Loucy (cell line): ENCODE results near the gene RPL15.

Source experiments
- H2AFZ ChIP-seq: fragments of 200-600 bp; sonication (generic); 2 replicates; pipeline ENCODE4 v1.6.0; 2016; ENCODE audit warnings: antibody characterized with exemption, mild to moderate bottlenecking, low read length, moderate library complexity
- H3F3A ChIP-seq: fragments of 200-600 bp; 2 replicates; pipeline ENCODE4 v1.6.0; 2016; ENCODE audit warnings: antibody characterized with exemption, low read depth, mild to moderate bottlenecking
- H3K27me3 ChIP-seq: fragments of 200-600 bp; sonication (generic); 2 replicates; pipeline ENCODE4 v1.6.1; 2014; ENCODE audit warnings: low read length, mild to moderate bottlenecking; ENCODE audit not compliant: insufficient read depth, poor library complexity, severe bottlenecking
- H3K36me3 ChIP-seq: fragments of 200-600 bp; sonication (generic); 2 replicates; pipeline ENCODE4 v1.6.1; 2016; ENCODE audit warnings: low read length; ENCODE audit not compliant: insufficient read depth
- H3K4me1 ChIP-seq: fragments of 200-600 bp; sonication (generic); 2 replicates; pipeline ENCODE4 v1.5.1; 2014; ENCODE audit warnings: low read length, mild to moderate bottlenecking; ENCODE audit not compliant: insufficient read depth, poor library complexity, severe bottlenecking
- H3K4me2 ChIP-seq: fragments of 200-600 bp; sonication (generic); 2 replicates; pipeline ENCODE4 v1.6.0; 2014; ENCODE audit warnings: antibody characterized with exemption, low read length, low read depth, mild to moderate bottlenecking; ENCODE audit not compliant: poor library complexity, severe bottlenecking
- H3K4me3 ChIP-seq: fragments of 200-600 bp; sonication (generic); 2 replicates; pipeline ENCODE4 v1.5.1; 2014; ENCODE audit warnings: low read length, mild to moderate bottlenecking, mixed read lengths; ENCODE audit not compliant: poor library complexity, severe bottlenecking
- H3K79me2 ChIP-seq: fragments of 200-600 bp; sonication (generic); 2 replicates; pipeline ENCODE4 v1.6.1; 2014; ENCODE audit warnings: low read length; ENCODE audit not compliant: insufficient read depth
- H3K9ac ChIP-seq: fragments of 200-600 bp; sonication (generic); 2 replicates; pipeline ENCODE4 v1.6.0; 2014; ENCODE audit warnings: mild to moderate bottlenecking, low read depth, low read length, moderate library complexity; ENCODE audit not compliant: poor library complexity, severe bottlenecking
- H3K9me2 ChIP-seq: fragments of 200-600 bp; sonication (generic); replicated peaks from 2 replicates; pipeline ENCODE4 v1.6.1; 2016; ENCODE audit warnings: low read depth, low read length, mixed read lengths
- H3K9me3 ChIP-seq: fragments of 200-600 bp; sonication (generic); 2 replicates; pipeline ENCODE4 v1.6.1; 2014; ENCODE audit warnings: mild to moderate bottlenecking, antibody characterized with exemption, low read length, low read depth; ENCODE audit not compliant: insufficient read depth
- H4K20me1 ChIP-seq: fragments of 200-600 bp; sonication (generic); 2 replicates; pipeline ENCODE4 v1.6.0; 2014; ENCODE audit warnings: antibody characterized with exemption, low read length, mild to moderate bottlenecking; ENCODE audit not compliant: insufficient read depth, poor library complexity, severe bottlenecking
- CTCF ChIP-seq: fragments of 200-600 bp; sonication (generic); conservative IDR thresholded peaks from 2 replicates; pipeline ENCODE4 v1.5.1; 2014; ENCODE audit warnings: mild to moderate bottlenecking, antibody characterized with exemption, low read length
- EZH2phosphoT487 ChIP-seq: fragments of 200-600 bp; IDR thresholded peaks from 2 replicates; pipeline ENCODE4 v1.6.1; 2018; ENCODE audit warnings: antibody characterized with exemption, mild to moderate bottlenecking, moderate library complexity, borderline replicate concordance

The RPL15 gene

GRCh38 chr3:23940775-23941174 lies 23.8 kb downstream of the RPL15 start:
- Histone ChIP-seq H3K36me3 (no peaks in the 10 kb centered on the region), H3K4me3 (no peak overlapping the region), H3K27me3 (no peaks in the 10 kb centered on the region), H3K79me2 (no peaks in the 10 kb centered on the region), H3K4me1 (peaks cover 9% of the 10 kb centered on the region), H3K9me2 (no peaks in the 10 kb centered on the region), H3K9me3 (no peaks in the 10 kb centered on the region), H3K9ac (no peak overlapping the region), H4K20me1 (no peaks in the 10 kb centered on the region), H3K4me2 (no peak overlapping the region), H3F3A (no peaks in the 10 kb centered on the region), H2AFZ (no peak overlapping the region)
- TF ChIP-seq CTCF (no peak), EZH2phosphoT487 (no peak)

GRCh38 chr3:23941440-23941839 lies 24.5 kb downstream of the RPL15 start:
- no peak overlapping the region for H3K9ac ChIP-seq
- H4K20me1 ChIP-seq = peaks cover 2% of the 10 kb centered on the region
- no peaks in the 10 kb centered on the region for H3K27me3 ChIP-seq
- H3F3A ChIP-seq = no peaks in the 10 kb centered on the region
- peaks cover 11% of the 10 kb centered on the region for H3K4me1 ChIP-seq
- H3K79me2 ChIP-seq = peaks cover 4% of the 10 kb centered on the region; the same call in 1 of the 2 replicates
- TF ChIP-seq CTCF = no peak
- no peak for TF ChIP-seq EZH2phosphoT487
- H3K4me3 ChIP-seq = no peak overlapping the region
- H3K4me2 ChIP-seq = no peak overlapping the region
- H3K36me3 ChIP-seq = no peaks in the 10 kb centered on the region
- no peaks in the 10 kb centered on the region for H3K9me2 ChIP-seq
- H3K9me3 ChIP-seq = no peaks in the 10 kb centered on the region
- H2AFZ ChIP-seq = no peak overlapping the region

GRCh38 chr3:23942546-23942945 lies 25.6 kb downstream of the RPL15 start:
- no peaks in the 10 kb centered on the region for H3K27me3 ChIP-seq
- no peak overlapping the region for H3K4me2 ChIP-seq
- no peaks in the 10 kb centered on the region for H3K9me2 ChIP-seq
- H3K4me1 ChIP-seq = peaks cover 20% of the 10 kb centered on the region
- TF ChIP-seq EZH2phosphoT487 (no peak), CTCF (no peak)
- H3K79me2 ChIP-seq = peaks cover 14% of the 10 kb centered on the region
- no peaks in the 10 kb centered on the region for H3F3A ChIP-seq
- no peaks in the 10 kb centered on the region for H3K36me3 ChIP-seq
- no peak overlapping the region for H2AFZ ChIP-seq
- H3K9me3 ChIP-seq = no peaks in the 10 kb centered on the region
- H3K4me3 ChIP-seq = no peak overlapping the region
- peaks cover 4% of the 10 kb centered on the region for H4K20me1 ChIP-seq
- no peak overlapping the region for H3K9ac ChIP-seq
